Gastrocnemius medialis (tissue), 4 donors: ENCODE data around the gene ATP6V0D1. TPM values are rescaled to one million over a fixed set of nuclear protein-coding genes. Genes with fewer than 3 reads are reported as not detected.

ENCODE experiments used
- ATAC-seq, 2 donors: fragments of 150-250 bp; one replicate each; pipeline ENCODE4 v1.9.1; 2016
- DNase-seq, 2 donors: peaks; one replicate each; pipeline ENCODE4 v3.0.0-alpha.2; 2019
- H3K27ac ChIP-seq, 4 donors: fragments of 200-600 bp; sonication (generic); 1 replicate in 1 of 4; 2 replicates in 3 of 4; pipeline ENCODE4 v1.5.1; 2016 to 2018; ENCODE audit warnings: mild to moderate bottlenecking in 2 of 4, moderate library complexity in 1 of 4
- H3K27me3 ChIP-seq, 3 donors: fragments of 200-600 bp; sonication (generic) in 2 of 3; 1 replicate in 1 of 3; 2 replicates in 2 of 3; pipeline versions ENCODE4 v1.5.1 to v1.6.0; 2016 to 2019; ENCODE audit warnings: mild to moderate bottlenecking in 1 of 3, moderate library complexity in 1 of 3
- H3K36me3 ChIP-seq, 2 donors: fragments of 200-600 bp; sonication (generic) in 1 of 2; one replicate each; pipeline ENCODE4 v1.5.1; 2017 to 2018
- H3K4me1 ChIP-seq, 2 donors: fragments of 200-600 bp; sonication (generic) in 1 of 2; one replicate each; pipeline ENCODE4 v1.5.1; 2016 to 2017; ENCODE audit warnings: mild to moderate bottlenecking in 2 of 2
- H3K4me3 ChIP-seq, 4 donors: fragments of 200-600 bp; sonication (generic) in 3 of 4; 1 replicate in 1 of 4; 2 replicates in 3 of 4; pipeline ENCODE4 v1.5.1; 2016 to 2019; ENCODE audit warnings: mild to moderate bottlenecking in 2 of 4
- H3K9me3 ChIP-seq, 3 donors: fragments of 200-600 bp; sonication (generic) in 2 of 3; 1 replicate in 1 of 3; 2 replicates in 2 of 3; pipeline ENCODE4 v1.5.1; 2016 to 2019
- CTCF ChIP-seq, 5 experiments: fragments of 450-650 bp in 3 of 5; fragments of 200-600 bp in 2 of 5; sonication (generic) in 2 of 5; IDR thresholded peaks in 4 of 5; conservative IDR thresholded peaks in 1 of 5; 1 replicate in 4 of 5; 2 replicates in 1 of 5; pipeline ENCODE4 v1.5.1; 2016 to 2019; ENCODE audit warnings: antibody characterized with exemption in 5 of 5, mild to moderate bottlenecking in 3 of 5, moderate library complexity in 3 of 5
- POLR2A ChIP-seq, 2 donors: fragments of 450-650 bp; IDR thresholded peaks; one replicate each; pipeline ENCODE4 v1.6.1; 2017; ENCODE audit warnings: antibody characterized with exemption in 2 of 2, mild to moderate bottlenecking in 2 of 2, moderate library complexity in 2 of 2
- in situ Hi-C, 4 donors: fragments of 200-750 bp; cut with MboI; loops; one replicate each; pipeline versions ENCODE4 v1.15.0 to v1.8.0; 2017; ENCODE audit warnings: low sequenced_read_pairs in 4 of 4
- intact Hi-C: fragments of 100-400 bp; cut with DNase I; formaldehyde crosslinking; loops from one replicate; pipeline ENCODE4 v1.15.1; 2023; ENCODE audit warnings: low total_unique reads
- total RNA-seq, 4 donors: library from RNA; depleted of rRNA; stranded (reverse); fragments of >200 nt; gene quantifications; one replicate each; pipeline versions ENCODE4 v1.1.0 to v1.2.3, GENCODE V29; 2016

The ATP6V0D1 gene
- total RNA-seq, 4 donors from 2014 or later, result 117 to 211 (median 157) TPM

GRCh38 chr16:67436640-67437193, 44.2 kb downstream of the ATP6V0D1 start:
- intact Hi-C loops (no loop called here), in situ Hi-C loops (no loop called here)
- ATAC-seq, result no peak
- Histone ChIP-seq H3K4me3 (no peak overlapping the region), H3K27me3 (no peaks in the 10 kb centered on the region), H3K4me1 (peaks cover 9 to 13% of the 10 kb centered on the region in 2 donors), H3K9me3 (no peaks in the 10 kb centered on the region), H3K27ac (no peak overlapping the region), H3K36me3 (peaks cover 0 to 23% of the 10 kb centered on the region in 2 donors)
- no peak for DNase-seq
- TF ChIP-seq POLR2A (IDR thresholded peaks at IDR 0.05) (no peak), CTCF (IDR thresholded peaks at IDR 0.05 in 4 of 5, conservative IDR thresholded peaks at IDR 0.05 in 1 of 5) (no peak)

- H3K27ac ChIP-seq, result no peak overlapping the region
- in situ Hi-C loops, result no loop called here
- intact Hi-C loops, result no loop called here
- H3K36me3 ChIP-seq, result peaks cover 0 to 23% of the 10 kb centered on the region in 2 donors
- H3K4me3 ChIP-seq, result no peak overlapping the region
- no peaks in the 10 kb centered on the region for H3K27me3 ChIP-seq
- DNase-seq, result no peak
- TF ChIP-seq POLR2A (IDR thresholded peaks at IDR 0.05) (no peak), CTCF (IDR thresholded peaks at IDR 0.05 in 4 of 5, conservative IDR thresholded peaks at IDR 0.05 in 1 of 5) (no peak)
- peaks cover 7 to 8% of the 10 kb centered on the region in 2 donors for H3K4me1 ChIP-seq
- no peaks in the 10 kb centered on the region for H3K9me3 ChIP-seq
- ATAC-seq, result no peak
These were observed 45.2 kb downstream of the ATP6V0D1 start for GRCh38 chr16:67435758-67436164.

GRCh38 chr16:67433131-67433719, 47.7 kb downstream of the ATP6V0D1 start:
- H3K27me3 ChIP-seq, result peaks cover 0 to 6% (median 0%) of the 10 kb centered on the region in 3 donors
- H3K27ac ChIP-seq, result no peak overlapping the region
- peaks cover 11 to 16% of the 10 kb centered on the region in 2 donors for H3K4me1 ChIP-seq
- no peak for TF ChIP-seq CTCF (IDR thresholded peaks at IDR 0.05 in 4 of 5, conservative IDR thresholded peaks at IDR 0.05 in 1 of 5)
- intact Hi-C loops, result no loop called here
- peaks cover 0 to 13% of the 10 kb centered on the region in 2 donors for H3K36me3 ChIP-seq
- H3K9me3 ChIP-seq, result no peaks in the 10 kb centered on the region
- in situ Hi-C loops, result no loop called here
- H3K4me3 ChIP-seq, result no peak overlapping the region
- DNase-seq (no peak), ATAC-seq (no peak)

DNA sequence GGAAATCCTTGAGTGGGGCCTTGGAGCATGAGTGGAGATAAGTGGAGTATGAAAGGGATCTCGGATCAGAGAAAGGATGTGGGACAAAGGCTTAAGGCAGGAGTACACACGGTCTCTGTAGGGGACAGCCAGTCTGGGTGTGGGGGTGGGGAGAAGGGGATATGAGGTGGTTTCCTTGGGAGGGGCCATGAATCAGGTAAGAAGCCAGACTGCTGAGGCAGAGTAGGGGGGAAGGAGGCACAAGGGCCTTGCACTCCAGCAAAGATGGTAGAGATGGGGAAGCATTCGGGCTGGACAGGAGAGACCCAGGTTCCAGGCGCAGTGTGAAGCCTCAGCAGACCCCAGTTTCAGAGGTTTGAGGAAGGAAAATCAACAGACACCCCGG, 48.5 kb downstream of the ATP6V0D1 start:
- no peak for TF ChIP-seq CTCF (IDR thresholded peaks at IDR 0.05 in 4 of 5, conservative IDR thresholded peaks at IDR 0.05 in 1 of 5)
- TF ChIP-seq POLR2A (IDR thresholded peaks at IDR 0.05), result no peak
- intact Hi-C loops (no loop called here), in situ Hi-C loops (no loop called here)
- no peaks in the 10 kb centered on the region for H3K9me3 ChIP-seq
- H3K27me3 ChIP-seq, result peaks cover 0 to 6% (median 0%) of the 10 kb centered on the region in 3 donors
- DNase-seq, result no peak
- no peak overlapping the region for H3K27ac ChIP-seq
- no peak for ATAC-seq
- no peak overlapping the region for H3K4me3 ChIP-seq
- H3K4me1 ChIP-seq, result peaks cover 11 to 16% of the 10 kb centered on the region in 2 donors
- H3K36me3 ChIP-seq, result peaks cover 0 to 5% of the 10 kb centered on the region in 2 donors
